ENCODE data around the gene TIGD6. TPM values are rescaled to one million over a fixed set of nuclear protein-coding genes. Genes with fewer than 3 reads are reported as not detected.

Gene TIGD6
- total and polyA plus RNA-seq, 9 of the 15 experiments (the other 6 are each of a cell fraction or from before 2014, with no cell fraction given): 1.8 to 6.3 (median 3.9) TPM

DNA sequence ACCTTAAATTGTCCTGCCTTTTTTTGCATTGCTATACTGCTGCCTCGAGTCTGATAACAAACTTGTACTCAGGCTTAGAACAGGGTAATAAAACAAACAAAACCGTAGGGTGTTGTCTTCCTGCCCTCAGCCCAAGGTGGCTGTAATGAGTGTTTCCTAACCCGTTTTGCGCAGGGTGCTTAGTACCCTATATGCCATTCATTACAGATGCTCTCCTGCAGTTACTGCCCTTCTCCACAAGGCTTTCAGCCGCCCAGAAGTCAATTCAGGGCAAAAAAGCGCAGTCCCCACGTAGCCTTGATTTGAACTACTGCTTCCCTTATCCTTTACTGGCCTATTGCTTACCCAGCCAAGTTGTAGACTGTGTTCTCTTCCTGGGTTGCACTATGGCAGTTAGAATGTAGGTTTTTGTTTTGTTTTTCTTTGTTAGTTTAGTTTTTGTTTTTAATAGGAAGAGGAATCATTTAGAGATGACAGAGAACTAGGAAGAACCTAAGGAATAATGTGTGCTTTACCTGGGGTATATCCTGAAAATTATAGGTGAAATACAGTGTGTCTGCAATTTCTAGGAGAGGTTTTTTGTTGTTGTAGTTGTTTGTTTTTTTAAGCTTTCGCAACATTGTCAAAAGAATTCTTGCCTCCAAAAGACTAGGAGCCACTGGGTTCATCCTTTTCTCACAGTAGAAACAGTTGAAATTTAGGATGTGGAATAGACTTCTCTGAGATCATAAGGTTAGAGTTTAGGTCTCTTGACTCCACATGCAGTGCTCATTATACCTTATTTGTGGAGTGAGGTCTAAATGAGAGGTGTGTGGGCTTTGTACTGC is 1.4 kb upstream of the TIGD6 start:
- BruUV-seq (replicated peaks): TSS peak; percentile 51
- in situ Hi-C loops (cut with MboI) (no loop called here), intact Hi-C loops (cut with micrococcal nuclease) (no loop called here)
- peak; percentile 39 to 80 (median 57) for DNase-seq (ENCODE audit: extremely low read depth in 1 of 4, low spot score in 3 of 4)
- H3K9me1 ChIP-seq (ENCODE audit: control insufficient read depth, insufficient read depth, low read length): no peaks in the 10 kb centered on the region
- FAIRE-seq: peak; percentile 91
- no peaks in the 10 kb centered on the region for H3K9me3 ChIP-seq (replicated peaks; ENCODE audit: control insufficient read depth, insufficient read depth, low read depth, low read length)
- H2AFZ ChIP-seq (ENCODE audit: low read depth, low read length): no peak overlapping the region
- H3K9ac ChIP-seq (ENCODE audit: insufficient read depth in 1 of 2, low read depth in 2 of 2, low read length in 2 of 2): peak overlapping the region; percentile 3 to 95; a peak in 3 of 4 replicates
- peak overlapping the region; percentile 95; the same call in 2 of the 3 replicates for H3K27ac ChIP-seq (ENCODE audit: extremely low read depth, low read depth, low read length)
- 0 out of 2 replicates have a peak, but pooled peaks cover 12% of the 10 kb centered on the region for H4K20me1 ChIP-seq (replicated peaks; ENCODE audit: control insufficient read depth, insufficient read depth, low read length)
- H3K36me3 ChIP-seq (ENCODE audit: control insufficient read depth, insufficient read depth, low read length): peaks cover 45% of the 10 kb centered on the region
- peaks cover 72% of the 10 kb centered on the region for H3K79me2 ChIP-seq (ENCODE audit: control insufficient read depth, insufficient read depth, low read length)
- peak overlapping the region; percentile 100 for H3K4me2 ChIP-seq (ENCODE audit: insufficient read depth, low read length)
- no peaks in the 10 kb centered on the region for H3K27me3 ChIP-seq (ENCODE audit: control insufficient read depth in 2 of 2, insufficient read depth in 2 of 2, low read length in 2 of 2)
- ATAC-seq: peak; percentile 81
- WGBS (ENCODE audit: insufficient coverage, low coverage, missing lambda C conversion rate): 11% methylated on average over 8 of the region's 8 CpGs
- peak overlapping the region; percentile 84 for H3K4me3 ChIP-seq
- H3K4me1 ChIP-seq (replicated peaks in 1 of 2; ENCODE audit: control insufficient read depth in 2 of 2, insufficient read depth in 2 of 2, low read length in 2 of 2): peaks cover 11 to 15% of the 10 kb centered on the region in 2 experiments; a peak in 4 of 5 replicates
- ChIA-PET POLR2A (interaction anchor here (0.6 to 1.8 kb wide), 4 partner anchors 13 to 149 kb away, joined by 3 to 6 read pairs (median 4); no protein-coding TSS in a partner anchor), CTCF (ENCODE audit: low intra/inter-chr PET ratio) (no interaction called here)
- no peak for TF ChIP-seq FOS (IDR thresholded peaks at IDR 0.05; ENCODE audit: extremely low read depth, insufficient read length)
- no peak for TF ChIP-seq ZNF24 (IDR thresholded peaks at IDR 0.05)
- TF ChIP-seq NUFIP1 (IDR thresholded peaks at IDR 0.05; ENCODE audit: partially characterized antibody): no peak
- TF ChIP-seq ZNF398 (CRISPR knock-in tag; IDR thresholded peaks at IDR 0.05): no peak
- no peak for TF ChIP-seq KDM5B (IDR thresholded peaks at IDR 0.05; ENCODE audit: insufficient replicate concordance, low read depth, low read length)
- no peak for TF ChIP-seq ZNF395 (CRISPR knock-in tag; IDR thresholded peaks at IDR 0.05)
- no peak for TF ChIP-seq ZSCAN32 (CRISPR knock-in tag; IDR thresholded peaks at IDR 0.05)
- TF ChIP-seq E2F4 (CRISPR knock-in tag; IDR thresholded peaks at IDR 0.05; ENCODE audit: low read depth): no peak
- TF ChIP-seq ETV1 (tag; conservative IDR thresholded peaks at IDR 0.05; ENCODE audit: low read depth): no peak
